ENCODE measurements around the gene SERPINI1.
A peak's percentile ranks its signal among the peaks of the same experiment; 100 is the strongest.
"Not testable (repeated sequence)": the region's sequence is repeated elsewhere in the genome, so short reads cannot be mapped to it uniquely, and the experiment has no call there.

The SERPINI1 gene

GRCh38 chr3:167798443-167798842 is 62.9 kb downstream of the SERPINI1 start:
- no peak for FAIRE-seq

GRCh38 chr3:167808910-167809309 is 73.4 kb downstream of the SERPINI1 start:
- no peak for FAIRE-seq

DNA sequence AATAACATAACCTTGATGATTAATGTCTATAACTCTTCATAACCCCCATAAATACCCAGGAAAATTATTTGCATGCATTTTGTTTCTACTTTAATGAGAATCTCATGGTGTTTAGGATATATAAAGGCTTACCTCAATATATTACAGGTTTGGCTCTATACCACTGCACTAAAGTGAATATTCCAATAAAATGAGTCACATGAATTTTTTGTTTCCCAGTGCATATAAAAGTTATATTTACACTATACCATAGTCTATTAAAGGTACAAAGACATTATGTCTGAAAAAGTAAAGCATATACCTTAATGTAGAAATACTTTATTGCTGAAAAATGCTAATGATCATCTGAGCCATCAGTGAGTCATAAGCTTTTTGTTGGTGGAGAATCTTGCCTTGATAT is 74.7 kb downstream of the SERPINI1 start:
- no peak for FAIRE-seq

DNA sequence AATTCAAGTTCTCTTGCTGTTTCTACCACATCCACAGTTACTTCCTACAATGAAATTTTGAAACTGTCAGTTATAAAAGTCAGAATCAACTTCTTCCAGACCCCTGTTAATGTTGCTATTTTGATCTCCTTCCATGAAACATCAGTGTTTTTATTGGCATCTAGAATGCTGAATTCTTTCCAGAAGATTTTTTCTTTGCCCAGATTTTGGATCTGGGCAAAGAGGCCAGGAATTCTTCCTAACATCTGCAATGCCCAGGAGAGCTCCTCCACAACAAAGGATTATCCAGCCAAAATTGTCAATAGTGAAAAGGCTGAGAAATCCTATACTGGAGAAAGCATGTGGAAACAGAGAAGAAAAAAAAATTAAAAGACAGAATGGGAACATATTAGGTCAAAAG is 75.5 kb downstream of the SERPINI1 start:
- no peak for FAIRE-seq

GRCh38 chr3:167813169-167814123 is 77.9 kb downstream of the SERPINI1 start:
- no peak for FAIRE-seq

- no peak for FAIRE-seq
Observed at GRCh38 chr3:167814441-167814951, 79.0 kb downstream of the SERPINI1 start.

DNA sequence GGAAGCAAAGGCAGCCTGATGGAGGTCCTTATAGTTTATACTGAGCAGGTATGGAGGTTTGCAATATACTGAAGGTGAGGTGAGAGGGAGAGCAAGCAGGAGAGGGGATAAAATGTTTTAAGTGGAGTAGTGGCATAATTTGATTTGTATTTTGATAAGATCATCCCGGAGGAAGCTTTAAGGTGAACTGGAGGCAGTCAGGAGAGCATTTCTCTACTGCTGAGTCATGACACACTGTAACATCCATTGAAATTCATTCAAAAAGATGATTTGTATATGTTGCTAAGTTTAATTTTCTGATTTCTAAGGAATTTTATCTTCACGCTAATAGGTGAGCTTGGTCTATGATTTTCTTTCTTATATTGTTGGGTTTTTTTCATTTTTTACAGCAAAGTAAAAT is 81.4 kb downstream of the SERPINI1 start:
- no peak for FAIRE-seq

DNA sequence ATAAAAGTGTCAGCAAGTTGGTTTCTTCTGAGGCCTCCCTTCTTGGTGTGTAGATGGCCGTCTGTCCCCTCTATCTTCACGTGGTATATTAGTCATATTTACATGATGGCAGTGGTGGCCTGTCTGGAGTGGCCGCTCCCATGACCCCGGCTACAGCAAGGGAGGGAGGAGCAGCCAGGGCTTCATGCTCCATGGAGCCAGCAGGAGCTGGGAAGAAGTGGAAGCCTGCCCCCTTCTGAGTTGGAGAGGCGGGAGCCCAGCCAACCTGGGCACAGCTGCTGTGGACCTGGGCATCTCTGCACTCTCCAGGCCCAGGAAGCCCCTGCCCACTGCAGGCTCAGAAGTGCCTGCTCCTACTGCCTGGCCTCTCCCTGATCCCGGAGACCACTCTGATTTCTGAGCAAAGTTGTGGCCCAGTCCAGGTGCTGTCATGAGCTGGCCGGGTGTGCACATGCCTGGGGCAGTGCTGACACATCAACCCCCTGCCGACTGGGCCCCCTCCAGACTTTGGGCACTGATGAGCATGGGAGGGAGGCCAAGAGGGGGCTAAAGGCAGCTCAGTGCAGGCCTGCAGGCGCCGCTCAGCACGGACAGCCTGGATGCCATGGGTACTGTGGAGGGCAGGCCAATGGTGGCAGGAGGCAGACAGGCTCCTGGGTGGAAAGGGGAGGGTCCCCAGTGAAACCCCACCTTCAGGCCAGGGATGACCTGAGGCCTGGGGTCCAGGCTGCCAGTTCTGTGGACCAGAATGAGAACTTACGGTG is 84.8 kb downstream of the SERPINI1 start:
- FAIRE-seq, result no peak

GRCh38 chr3:167821248-167821805 is 85.8 kb downstream of the SERPINI1 start:
- no peak for FAIRE-seq

GRCh38 chr3:167823738-167824137 is 88.2 kb downstream of the SERPINI1 start:
- FAIRE-seq, result no peak

DNA sequence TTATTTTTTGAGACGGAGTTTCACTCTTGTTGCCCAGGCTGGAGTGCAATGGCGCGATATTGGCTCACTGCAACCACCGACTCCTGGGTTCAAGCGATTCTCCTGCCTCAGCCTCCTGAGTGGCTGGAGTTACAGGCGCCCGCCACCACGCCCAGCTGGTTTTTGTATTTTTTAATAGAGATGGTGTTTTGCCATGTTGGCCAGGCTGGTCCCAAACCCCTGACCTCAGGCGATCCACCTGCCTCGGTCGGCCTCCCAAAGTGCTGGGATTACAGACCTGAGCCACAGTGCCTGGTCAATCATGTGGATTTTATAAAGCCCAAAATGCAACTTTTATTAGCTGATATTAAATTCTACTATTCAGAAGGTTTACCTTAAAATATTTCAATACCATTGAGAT is 92.1 kb downstream of the SERPINI1 start:
- not testable (repeated sequence) for FAIRE-seq

- no peak for FAIRE-seq
Observed at GRCh38 chr3:167829071-167829470, 93.5 kb downstream of the SERPINI1 start.

- no peak for FAIRE-seq
Observed at GRCh38 chr3:167830007-167830406, 94.5 kb downstream of the SERPINI1 start.

DNA sequence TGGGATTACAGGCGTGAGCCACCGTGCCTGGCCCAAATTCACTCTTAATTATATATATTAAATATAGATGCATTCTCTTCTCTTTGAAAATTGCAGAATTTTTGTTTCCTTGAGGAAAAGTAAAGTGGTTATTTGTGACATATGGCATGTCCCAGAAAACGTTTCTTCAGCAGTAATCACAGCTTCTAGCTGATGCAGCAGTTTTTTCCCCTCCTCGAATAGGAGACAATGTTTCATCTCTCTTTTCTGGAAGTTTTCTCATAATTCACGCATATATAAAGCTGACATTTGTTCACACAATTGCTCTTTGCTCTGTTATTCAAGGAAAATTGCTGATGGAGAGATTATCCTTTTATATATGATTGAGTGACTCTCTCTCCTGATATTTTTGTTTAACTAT is 99.8 kb downstream of the SERPINI1 start:
- no peak for FAIRE-seq

DNA sequence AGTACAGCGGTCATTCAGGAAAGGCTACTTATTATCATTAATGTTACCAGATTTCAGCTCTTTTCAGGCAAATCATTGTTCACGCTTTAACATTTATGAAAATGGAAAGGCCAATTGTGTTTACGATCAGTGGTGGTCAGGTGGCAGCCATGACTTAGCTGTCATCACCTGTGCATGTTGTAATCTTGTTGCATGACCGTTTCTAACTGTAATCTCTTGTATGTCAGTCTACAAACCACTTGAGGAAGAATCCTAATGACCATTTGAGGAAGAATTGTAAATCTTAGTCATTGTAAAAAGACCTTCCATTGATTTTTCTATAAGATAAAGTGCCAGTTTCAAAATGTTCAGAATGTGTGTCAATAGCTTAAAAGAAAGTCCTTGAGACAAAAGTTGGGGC is 100.4 kb downstream of the SERPINI1 start:
- no peak for FAIRE-seq

GRCh38 chr3:167837466-167837865 is 101.9 kb downstream of the SERPINI1 start:
- peak; percentile 78 for FAIRE-seq

DNA sequence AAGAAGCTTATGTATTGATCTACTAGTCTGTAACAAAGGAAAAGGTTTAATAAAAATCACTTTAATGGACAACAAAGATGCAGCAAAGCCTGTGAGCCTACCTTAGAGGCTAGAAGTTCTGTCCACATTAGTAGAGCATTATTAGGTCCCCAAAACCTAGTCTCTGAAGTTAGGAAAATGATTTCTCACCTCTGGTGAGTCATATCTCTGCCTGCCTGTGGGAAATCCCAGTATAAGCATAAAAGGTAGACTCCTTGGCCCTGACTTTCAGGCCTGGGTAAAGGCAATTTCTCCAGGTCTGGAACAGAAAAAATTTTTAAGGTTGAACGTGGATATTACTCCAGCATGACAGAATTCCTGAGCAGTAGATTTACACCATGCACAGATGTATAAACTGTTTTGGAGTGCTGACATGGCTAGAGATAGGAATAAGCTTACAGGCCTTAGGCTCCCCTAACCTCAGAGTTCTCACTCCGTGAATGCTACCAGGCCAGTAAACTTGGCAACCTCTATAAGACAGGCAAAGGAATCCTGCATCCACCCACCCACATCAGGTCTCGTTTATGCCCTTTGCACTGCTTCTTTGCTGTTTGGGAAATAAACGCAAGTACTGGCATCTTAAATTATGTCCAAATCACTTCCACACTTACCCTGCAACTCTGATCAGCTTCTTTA is 104.1 kb downstream of the SERPINI1 start:
- FAIRE-seq, result no peak

- FAIRE-seq, result no peak
Observed at GRCh38 chr3:167840247-167840646, 104.7 kb downstream of the SERPINI1 start.

DNA sequence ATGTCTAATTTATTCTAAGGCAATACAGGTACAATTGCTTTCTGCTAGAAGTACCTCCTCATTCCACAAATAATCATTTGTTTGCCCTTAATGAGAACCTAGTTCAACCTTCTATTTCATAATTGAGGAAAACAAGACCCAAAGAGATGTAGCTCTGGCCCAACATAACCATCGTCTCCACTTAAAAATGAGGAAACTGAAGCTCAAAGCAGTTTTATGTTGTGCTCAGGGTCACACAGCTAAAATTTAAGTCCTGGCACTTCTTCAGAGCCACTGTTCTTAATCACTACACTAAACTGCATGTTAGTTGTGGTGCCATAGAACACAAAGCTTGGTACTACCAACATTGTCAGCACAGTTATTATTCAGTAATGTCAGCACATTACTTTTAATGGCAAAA is 108.0 kb downstream of the SERPINI1 start:
- no peak for FAIRE-seq

DNA sequence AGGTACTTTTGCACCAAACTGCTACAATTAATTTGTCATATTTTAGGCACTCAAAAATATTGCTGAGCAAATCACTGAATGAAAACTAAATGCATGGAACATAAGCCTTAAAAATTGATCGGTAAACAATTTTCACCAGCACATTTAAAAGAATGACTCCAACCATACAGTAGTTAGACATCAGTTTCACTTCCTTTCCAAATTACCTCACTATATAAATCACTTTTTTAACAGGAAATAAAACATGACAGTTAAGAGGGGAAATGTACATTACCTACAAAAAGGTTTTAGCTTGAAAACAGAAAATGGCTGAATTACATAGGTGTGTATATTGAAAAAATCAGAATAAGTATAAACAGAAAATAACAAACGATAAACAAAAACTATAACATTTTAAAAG is 108.4 kb downstream of the SERPINI1 start:
- FAIRE-seq, result no peak

DNA sequence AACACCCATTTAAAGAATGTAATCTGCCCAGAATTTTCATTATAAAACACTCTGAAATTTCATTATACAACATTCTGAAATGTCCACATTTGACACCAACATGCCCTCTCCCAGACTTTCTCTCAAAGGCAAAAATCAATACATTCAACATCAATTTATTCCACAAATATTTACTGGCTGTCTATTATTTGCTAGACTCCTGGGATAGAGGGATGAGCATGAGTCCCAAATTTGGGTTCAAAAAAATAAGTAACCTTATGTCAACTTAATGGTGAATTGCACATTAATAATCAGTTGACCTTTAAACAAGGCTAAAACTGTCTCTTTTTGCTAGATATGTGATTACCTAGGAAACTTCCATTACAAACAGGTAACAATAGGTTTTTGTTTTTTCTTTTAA is 109.0 kb downstream of the SERPINI1 start:
- FAIRE-seq, result no peak

DNA sequence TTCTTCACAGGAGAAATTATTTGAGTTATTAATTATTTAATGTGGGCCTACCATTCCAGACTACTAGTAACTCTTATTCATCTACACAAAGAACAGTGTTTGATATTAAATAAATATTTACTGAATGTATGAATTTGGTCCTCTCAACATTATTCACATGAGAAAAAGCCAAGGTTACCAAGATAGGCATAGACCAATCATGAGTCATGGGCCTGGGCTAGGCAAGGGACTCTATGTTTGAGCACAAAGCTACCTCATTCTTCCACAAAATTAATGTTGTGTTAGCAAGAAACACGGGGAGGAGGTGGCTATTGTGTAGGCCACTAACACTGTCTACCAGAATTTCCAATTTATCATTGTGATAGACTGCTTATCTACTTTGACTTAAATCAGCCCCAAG is 115.7 kb downstream of the SERPINI1 start:
- no peak for FAIRE-seq

GRCh38 chr3:167851749-167852148 is 116.2 kb downstream of the SERPINI1 start:
- FAIRE-seq, result no peak

All from endometrium (tissue), 2 donors.